HG03196 (cell line): ENCODE data around the gene PARVB.

Source experiments
- ATAC-seq: cut with Tn5 transposase; IDR thresholded peaks from one replicate; pipeline ENCODE4 v1.9.1; 2021; ENCODE audit not compliant: unreplicated experiment

The PARVB gene

DNA sequence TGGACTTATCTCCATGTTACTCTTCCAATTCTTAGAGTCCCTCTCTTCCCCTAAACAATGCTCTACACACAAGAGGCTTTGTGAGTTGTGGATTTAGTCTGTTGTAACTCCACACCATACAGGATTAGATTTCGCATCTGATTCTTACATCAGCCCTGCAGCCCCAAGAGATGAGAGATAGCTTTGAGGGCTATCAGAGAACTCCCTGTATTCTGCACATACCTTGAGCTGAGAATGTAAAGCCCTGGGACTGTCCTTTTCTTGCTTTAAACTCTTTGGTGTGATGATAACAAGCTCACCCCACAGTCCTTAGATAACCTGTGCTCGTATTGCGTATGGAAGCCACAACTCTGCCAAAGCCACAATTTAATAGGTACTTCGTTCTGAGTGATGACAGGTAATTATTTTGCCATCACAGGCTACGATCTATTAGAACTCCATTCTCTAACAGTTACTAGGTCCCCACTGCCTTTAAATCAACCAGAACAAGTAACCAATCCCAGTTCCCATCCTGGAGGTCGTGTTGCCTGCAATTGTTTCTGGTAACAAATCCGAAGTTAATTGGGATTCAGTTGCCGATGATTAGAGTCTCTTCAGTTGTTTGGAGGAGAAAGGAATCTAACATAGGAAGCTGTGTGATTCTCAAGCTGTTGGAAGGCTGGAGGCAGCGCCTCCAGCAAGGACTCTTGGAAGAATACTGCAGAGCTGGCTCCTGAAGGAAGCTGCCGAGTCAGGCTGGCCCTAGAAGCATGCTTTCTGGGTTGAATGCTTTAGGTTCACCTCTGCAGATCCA, 155.3 kb downstream of the PARVB start:
- ATAC-seq = no peak

DNA sequence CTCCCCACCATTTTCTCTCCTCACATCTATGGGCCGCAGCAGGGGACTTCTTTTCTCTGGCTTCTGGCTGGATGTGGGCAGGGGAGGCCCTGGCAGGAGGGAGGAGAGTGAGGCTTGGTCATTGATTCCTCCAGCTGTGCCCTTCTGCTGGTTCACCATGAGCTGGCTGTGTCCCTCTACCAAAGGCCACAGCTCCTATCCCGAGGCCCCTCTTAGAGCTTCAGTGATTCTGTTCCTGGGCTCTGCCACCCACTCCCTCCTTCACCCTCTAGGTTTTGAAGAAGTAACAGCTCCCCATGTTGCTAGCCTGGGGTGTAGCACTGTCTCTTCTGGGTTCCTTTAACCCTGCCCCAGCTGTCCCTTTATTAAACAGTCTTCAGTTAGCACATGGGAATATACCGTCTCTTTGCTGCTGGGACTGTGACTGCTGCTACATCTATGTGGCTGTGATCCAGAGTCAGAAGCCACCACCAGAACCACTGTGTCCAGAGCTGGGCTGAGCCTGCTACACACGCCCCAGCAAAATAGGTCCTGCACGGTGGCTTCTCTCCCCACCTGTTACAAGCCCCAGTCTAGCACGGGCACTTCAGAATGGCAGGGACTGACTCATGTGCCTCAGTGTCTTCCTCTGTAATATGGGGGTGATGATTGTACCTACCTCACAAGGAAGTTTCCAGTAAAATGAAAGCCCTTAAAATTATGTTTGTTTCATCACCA, 156.0 kb downstream of the PARVB start:
- no peak for ATAC-seq

DNA sequence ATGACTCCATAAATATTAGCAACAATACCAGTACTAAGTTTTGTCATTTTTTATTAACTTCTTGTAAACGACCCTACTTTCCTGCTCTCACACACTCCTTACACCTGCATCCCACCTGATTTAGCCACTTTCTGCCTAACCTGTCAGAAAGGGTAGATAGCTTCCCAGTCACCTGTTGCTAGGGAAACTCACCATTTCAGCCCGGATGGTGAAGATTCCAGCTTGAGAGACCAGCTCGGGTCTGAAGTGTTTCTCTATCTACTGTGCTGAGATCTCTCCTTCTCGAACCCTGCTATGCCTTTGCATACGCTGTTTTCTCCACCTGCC, 156.6 kb downstream of the PARVB start, which contains the start of gene PARVG:
Gene PARVG, plus strand, starts transcription at position 220 of the 327 bp plus-strand sequence. CDS start 2,405 bp downstream, outside the sequence.
- ATAC-seq = peak; percentile 53

DNA sequence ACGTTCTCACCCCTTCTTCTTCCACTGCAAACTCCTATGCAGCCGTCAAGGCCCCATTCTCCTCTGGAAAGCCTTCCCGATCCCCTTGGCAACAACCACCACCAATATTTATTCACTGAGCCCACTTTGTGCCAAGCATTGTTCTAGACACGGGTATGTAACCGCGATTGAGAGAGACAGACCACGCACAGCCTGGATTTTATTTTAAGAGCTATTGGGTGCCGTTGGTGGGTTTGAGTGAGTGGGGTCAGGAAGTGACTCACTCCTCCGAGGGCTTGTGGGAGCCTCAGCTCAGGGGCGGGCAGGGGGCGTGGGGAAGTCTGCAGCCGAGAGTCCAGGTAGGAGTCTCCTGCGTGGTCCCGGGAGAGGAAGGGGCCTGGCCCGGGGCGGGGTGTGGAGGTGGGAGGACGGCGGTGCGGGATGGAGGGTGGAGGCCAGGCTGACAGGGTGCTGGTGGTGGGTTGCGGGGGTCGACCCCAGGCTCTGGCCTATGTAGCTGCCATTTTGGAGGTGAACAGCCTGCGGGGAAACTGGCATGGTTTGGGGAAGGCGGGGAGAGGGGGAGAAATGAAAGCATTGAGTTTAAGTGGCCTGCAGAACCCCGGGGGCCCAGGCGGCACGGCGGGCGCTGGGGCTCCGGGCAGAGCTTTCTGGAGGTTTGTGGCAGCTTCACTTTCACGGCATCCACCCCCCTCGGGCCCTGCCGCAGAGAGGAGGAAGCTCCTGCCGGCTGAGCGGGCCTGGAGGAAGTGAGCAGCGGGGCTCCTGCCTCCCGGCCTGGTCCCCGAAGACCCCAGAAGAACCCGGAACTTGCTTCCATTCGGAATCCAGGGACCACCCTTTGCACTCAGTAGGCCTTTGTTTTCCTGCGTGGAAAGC, 157.2 kb downstream of the PARVB start:
- peak; percentile 40 for ATAC-seq

DNA sequence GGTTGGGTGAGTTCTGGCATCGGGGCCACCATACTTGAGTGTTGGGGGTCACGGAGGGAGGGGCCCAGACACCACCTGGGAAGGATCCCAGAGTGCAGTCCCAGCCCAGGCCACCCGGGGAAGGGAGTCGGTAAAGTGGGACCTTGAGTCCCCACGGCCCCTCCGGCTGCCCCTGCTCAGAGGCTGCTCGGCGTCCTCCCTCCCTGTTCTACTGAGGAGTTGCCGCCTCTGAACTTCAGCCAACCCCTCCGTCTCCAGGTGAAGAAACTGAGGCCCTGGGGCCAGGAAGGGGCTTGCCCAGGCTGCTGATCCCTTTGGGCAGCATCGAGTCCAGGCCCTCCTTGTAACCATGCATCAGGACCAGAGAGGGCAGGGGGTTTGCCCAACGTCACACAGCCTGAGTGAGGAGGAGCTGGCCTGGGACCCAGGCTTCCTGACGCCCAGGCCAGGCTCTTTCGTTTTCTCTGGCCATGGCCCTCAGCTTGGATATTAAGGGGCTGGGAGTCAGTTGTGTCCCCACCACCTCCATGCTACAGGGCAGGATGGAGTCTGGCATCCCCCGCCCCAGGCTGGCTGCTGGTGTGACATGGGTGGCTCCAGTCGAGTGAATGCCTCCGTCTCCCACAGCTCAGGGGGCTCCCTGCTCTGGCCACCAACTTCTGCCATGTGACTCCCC, 157.9 kb downstream of the PARVB start:
- no peak for ATAC-seq

DNA sequence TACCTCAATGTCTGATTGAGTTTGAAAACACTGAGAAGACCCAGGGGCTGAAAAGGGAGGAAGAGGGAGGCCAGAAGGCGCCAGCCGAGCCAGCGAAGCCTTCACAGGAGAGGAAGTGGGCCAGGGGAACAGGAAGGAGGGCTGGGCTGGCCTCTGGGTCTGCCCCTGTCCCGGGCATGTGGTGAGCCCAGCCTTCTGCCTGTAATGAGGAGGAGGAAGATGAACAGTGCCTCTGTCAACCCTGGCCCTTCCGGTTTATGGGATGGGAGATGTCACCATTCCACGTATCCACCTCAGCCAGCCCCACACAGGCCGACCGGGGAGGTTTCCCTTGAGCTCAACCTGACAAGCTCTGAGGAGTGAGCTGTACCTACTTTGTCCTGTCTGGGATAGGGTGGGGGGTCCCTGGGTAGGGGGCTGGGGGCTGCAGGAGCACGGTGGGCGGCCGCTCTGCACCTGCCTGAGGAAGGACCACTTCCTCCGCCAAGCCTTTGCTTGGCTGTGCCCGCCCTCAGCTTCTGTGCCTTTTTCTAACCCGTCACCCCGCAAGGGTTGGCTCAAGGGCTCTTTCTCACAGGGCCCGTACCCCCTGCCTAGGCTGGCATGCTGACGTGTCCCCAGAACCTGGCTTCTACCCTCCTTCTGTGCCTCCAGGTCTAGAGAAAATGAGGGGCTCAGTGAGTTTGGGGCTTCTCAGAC, 158.6 kb downstream of the PARVB start:
- no peak for ATAC-seq

DNA sequence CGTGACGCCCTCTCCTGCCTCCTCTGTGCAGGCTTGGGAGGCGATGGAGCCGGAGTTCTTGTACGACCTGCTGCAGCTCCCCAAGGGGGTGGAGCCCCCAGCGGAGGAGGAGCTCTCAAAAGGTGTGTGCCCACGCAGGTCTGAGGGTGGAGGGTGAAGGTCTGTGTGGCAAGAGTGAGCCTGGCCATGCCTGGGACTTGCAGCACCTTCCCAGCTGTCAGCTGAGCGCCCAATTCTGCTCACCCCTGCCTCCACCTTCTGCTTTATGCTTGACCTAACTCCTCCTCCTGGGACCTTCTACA, 159.1 kb downstream of the PARVB start:
- no peak for ATAC-seq

DNA sequence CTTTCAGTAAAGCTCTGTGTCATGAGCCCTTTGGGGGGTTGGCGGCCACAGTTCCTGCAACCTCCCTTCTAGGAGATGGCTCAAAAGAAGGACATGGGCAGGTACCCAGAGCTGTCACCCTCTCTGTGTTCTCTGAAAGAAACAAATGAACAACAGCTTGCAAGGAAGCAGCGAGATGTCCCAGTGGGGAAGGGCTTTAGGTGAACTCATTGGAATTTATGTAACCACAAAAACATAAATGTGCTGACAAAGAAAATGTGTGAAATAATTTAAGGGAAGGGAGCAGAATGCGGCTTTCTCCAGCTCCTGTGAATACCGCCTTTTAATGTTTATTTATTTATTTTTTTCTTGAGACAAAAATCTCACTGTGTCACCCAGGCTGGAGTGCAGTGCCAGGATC, 159.9 kb downstream of the PARVB start:
- ATAC-seq = no peak

DNA sequence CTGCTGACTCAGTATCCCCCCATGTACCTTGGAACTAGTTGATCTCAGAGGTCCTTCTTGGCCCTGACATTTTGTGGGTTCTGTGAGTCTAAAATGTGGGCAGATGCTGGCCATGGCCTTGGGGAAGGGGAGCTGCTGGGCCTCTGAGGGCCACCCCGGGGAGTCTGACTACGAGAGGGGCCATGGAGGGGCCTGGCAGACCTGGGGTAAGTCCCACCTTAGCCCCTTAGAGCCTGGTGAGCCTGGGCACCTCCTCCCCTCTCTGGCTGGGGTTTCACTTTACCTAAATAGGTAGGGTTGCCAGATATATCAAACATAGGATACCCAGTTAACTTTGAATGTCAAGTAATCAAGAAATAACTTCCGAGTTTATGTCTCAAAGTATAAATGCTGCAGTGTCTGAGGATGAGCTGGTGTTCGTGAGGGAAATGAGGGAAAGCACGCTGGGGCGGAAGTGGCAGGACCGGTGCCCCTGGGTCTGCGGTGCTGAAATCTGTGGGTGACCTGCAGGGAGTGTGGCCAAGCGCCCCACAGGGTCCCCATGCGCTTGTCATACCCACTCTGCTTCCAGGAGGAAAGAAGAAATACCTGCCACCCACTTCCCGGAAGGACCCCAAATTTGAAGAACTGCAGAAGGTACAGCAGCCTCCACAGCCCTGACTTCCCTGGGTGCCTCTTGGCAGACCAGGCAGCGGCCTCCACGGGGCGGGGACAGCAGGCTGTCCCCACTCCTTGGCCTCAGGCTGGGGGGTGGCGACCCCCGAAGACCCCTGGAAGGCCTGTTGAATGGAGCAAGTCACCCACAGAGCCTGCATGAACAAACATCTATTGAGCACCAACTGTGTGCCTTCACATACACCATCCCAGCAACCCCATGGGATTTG, 161.4 kb downstream of the PARVB start:
- ATAC-seq = no peak

DNA sequence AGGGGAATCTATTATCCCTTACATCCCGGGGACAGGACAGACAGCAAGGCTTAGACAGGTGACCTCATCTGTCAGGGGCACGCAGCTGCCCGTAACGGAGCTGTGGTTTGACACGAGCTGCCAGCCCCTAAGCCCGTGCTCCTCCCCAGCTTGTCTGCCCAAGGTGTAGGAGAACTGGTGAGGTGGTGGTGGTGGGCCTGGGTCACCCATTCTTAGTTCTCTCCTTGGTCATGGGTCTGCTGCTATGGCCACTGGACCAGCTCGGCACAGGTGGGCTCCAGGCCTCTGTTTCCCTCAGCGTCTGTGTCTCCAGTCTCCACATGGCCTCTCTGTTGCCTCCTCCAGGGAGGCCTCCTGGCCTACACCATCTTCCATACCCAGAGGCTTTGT, 162.0 kb downstream of the PARVB start:
- no peak for ATAC-seq

DNA sequence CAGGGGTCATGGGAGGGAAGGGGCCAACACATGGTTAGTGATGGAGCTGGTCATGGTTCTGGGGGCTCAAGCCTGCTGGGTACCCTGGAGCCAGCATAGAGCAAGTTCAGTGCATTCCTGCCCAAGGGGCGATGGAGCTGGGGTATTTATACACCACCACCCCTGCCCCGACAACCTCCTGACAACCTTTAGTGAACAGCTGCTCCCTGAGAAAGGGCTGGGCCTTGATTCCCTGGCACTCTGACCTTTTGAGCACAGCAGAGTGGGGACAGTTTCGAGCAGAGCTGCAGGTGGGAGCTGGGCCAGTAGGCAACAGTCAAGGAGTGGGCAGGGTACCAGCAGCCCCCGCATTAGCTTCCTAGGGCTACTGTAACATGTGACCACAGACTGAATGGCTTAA, 162.6 kb downstream of the PARVB start:
- ATAC-seq = no peak

DNA sequence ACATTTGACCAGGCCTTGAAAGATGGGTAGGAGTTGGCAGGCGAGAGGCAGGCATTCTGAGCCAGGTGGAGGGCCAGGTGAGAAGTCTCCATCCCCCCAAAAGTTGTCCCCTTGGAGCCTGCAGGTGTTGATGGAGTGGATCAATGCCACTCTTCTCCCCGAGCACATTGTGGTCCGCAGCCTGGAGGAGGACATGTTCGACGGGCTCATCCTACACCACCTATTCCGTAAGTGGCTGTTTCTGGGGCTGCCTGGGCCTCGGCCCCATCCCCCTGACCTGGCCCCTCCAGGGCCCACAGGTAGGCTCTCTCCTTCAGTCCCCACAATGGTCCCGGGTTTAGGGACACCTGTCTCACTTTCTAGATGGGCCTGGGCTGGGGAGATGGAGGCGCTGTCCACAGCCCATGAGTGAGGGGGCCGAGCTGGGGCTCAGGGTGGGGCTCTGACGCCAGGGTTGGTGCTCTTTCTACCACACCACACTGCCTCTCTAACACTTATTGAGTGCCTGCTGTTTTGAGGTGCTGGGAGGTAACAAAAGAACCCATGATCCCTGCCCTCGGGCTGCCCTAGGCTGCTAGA, 163.6 kb downstream of the PARVB start:
- ATAC-seq = no peak

DNA sequence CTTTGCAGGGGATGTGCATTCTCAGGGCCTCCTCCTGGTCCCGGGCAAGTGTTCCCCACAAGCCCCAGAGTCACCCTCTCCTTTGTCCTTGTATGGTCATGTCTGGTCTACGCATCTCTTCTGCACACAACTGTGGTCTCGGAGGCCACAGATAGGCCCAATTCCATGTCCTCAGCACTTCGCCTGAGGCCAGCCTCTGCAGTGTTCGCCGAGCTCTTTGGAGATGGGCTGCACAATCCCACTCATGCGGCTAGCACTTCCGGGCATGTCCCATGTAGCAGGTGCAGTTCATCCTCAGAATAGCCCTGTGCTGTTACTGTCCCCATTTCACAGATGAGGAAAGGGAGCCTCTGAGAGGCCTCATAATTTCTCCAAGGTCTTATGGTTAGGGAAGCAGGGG, 164.2 kb downstream of the PARVB start:
- ATAC-seq = no peak

DNA sequence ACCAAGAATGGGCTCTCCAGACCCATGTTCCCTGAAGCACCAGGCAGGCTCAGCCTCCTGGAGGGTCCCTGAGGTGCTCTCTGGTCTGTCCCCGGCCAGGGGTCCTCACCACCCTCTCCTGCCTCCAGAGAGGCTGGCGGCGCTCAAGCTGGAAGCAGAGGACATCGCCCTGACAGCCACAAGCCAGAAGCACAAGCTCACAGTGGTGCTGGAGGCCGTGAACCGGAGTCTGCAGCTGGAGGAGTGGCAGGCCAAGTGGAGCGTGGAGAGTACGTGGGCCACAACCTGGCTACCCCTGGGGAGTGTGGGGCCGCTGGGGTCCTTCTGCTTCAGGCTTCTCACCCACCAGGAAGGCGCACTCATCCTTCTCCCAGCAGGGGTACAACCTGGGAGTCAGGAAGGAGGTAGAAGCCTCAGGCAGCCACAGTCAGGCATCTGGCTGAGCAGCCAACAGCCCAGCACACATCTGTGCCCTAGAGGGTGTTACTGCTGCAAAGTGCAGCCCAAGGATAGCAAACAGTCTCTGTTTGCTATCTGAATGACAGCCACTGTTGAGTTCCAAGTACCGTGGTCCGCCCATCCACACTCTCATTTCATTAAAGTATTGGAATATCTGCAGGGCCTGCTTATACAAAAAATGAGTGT, 165.0 kb downstream of the PARVB start:
- ATAC-seq = no peak

DNA sequence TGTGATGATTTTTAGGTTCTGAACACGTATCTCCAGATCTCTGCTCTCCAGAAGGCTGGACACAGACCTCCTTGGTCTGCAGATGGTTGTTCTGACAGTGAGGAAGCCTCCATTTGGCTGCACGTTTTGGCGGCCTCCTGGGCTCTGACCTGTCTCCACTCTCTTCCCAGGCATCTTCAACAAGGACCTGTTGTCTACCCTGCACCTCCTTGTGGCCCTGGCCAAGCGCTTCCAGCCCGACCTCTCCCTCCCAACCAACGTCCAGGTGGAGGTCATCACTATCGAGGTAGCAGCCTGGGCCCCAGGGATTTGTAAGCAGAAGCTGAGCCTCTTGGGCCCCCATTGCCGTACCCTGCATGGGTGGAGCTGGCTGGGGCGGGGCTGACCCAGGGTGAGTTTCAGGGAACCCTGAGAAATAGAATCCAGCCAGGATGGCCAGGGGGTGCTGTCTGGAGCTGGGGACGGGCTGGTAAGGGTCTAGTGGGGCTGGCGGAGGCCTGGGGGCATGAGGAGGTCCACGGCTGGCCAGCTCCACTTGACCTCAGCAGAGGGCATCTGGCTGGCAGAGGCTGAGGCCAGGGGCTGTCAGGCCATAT, 166.4 kb downstream of the PARVB start:
- no peak for ATAC-seq

DNA sequence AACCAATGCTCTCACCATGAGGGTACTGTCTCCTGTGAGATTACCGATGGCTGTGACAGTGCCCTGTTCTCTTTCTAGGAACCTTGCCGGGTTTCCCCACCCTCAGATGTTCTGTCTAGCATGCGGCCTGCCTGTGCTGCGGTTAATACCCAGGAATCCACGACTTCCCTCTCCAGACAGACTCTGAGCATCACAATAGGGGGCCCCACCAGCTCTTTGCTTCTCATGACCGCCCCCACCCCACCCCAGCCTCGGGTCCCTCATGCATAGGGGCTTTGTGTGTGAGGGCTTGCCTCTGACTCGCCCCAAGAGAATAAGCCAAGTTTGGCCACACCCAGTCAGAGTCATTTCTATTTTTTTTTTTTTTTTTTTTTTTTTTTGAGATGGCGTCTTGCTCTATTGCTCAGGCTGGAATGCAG, 166.9 kb downstream of the PARVB start:
- ATAC-seq = no peak

DNA sequence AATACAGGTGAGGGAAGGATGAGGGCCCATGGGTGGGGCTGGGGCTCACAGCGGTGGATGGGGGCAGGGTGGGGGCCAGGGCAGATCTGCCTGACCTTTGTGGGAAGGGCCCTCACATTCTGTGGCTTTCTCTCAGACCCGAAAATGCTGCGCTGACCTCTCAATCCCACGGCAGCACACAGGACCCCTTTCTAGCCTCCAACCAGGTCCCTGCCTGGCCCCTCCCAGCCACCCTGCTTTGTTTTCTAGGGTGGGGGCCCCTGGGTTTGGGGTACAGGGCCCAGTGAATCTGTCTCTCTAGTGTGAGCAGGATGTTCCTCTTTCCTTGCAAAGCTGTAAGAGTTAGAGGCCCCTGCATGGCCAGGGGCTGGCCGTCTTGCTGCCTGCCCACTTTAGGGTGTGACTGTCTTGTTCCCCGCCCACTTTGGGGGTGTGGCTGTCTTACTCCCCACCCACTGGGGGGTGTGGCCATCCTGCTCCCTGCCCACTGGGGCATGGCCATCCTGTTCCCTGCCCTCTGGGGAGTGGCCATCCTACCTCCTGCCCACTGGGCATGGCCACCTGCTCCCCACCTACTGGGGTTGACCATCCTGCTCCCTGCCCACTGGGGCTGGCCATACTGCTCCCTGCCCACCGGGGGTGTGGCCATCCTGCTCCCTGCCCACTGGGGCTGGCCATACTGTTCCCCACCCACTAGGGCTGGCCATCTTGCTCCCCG, 168.2 kb downstream of the PARVB start:
- no peak for ATAC-seq
